NCI-H128 (cell line): ENCODE data around the gene SHB.
"Not testable (repeated sequence)": the region's sequence is repeated elsewhere in the genome, so short reads cannot be mapped to it uniquely, and the experiment has no call there.

Experiments
- DNase-seq: peaks from one replicate; lab custom pipeline; 2025; ENCODE audit not compliant: unreplicated experiment; lab: John Stamatoyannopoulos, UW

The SHB gene

GRCh38 chr9:37906312-37907239 is 162.5 kb downstream of the SHB start:
- no peak for DNase-seq

DNA sequence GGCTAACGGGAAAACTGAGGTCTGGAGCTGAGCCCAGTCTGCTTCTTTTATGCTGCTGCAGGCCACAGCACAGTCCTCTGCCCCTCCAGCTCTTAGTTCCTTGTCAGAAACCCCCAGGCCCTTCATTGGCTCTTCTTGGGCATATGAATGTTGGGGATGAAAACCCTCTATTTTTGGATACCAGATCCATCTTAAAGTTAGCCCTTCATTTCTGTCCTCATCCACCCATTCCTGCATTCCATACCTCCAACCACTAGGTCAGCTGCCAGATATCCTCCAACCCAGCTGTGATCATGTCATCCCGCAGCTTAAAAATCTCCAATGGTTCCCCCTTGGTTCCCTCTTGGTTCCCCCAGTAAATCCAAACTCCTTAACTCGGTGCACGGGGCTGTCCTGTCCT is 163.3 kb downstream of the SHB start:
- DNase-seq: no peak

DNA sequence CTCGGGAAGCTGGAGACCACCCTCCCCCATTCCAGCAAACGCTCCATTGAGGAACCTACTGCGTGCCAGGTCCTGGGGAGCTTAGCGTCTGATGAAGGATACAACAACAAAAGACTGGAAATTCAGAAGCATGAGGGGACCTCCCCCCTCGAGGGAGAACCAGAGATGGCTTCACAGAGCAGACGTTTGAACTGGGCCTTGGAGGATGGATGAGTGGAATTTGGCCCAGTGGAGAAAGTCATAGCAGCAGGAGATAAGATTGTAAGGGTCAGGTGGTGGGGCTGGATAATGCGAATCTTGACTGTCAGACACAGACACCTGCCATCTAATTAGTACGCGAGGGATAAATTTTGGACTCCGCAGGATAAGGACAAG is 163.9 kb downstream of the SHB start:
- DNase-seq: no peak

DNA sequence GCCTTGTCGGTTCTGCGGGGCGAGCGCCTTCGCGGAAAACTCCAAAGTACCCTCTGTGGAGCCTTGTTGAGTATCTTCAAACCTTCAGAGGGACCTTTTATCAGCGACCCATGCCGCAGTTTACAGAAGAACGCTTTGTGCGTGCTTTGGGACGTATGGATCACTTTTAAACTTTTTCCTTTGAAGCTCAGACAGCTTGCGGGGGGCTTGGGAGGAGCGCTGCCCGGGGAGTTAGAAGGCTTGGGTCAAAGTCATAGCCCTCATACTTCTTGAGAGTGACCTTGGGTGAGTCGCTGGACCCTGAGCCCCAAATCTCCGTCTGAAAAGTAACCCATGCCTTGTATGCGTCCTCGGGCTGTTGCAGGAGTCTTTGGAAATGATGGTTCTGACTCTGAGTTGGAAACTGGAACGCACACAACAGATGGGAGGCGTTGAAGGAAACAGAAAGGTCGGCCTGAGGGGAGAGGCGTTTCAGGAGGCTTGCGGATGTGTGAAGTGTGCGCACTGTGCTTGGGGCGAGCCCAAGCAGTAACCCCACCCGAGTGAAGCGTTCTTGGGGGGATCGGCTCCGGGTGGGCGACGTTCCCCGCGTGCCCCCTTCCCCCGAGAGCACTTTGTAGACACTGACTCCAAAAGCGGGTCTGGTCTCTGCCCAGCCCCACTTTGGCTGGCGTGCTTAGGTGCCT is 164.4 kb downstream of the SHB start:
- no peak for DNase-seq

DNA sequence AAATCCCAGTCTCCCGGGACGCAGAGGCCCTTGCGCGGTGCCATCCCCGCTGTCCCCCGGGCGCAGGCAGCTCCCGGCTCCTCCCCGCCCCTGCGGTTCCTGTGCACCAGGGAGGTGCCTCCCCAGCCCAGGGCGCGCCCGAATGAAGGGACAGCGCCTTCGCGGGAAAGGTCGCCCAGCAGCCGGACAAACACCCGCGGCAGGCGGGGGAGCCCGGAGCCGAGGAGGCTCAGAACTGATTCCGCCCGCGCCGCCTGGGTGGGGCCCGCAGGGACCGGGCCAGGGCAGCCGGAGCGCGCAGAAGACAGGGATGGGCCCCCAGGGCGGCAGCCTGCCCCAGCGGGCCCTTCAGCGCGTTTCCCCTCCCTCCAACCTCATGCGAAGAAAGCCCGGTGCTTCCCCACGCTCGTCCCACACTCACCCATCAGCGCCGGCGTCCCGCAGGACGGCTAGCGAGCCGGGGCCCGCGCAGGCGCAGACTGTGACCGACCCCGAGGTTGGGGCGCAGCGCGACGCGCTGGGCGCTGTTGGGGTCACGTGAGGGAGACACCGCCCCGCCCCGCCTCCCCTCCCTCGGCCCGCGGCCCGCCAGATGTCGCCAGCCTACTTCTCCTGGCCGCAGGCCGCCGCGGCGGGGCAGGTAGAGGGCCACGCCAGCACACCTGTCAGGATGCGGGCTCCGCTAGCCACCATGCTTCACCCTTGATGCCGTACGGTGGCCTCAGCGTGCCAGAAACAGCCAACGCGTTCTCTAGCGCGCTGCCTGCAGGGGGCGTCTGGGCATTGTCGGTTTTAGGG is 165.2 kb downstream of the SHB start, which contains the start of gene SLC25A51:
Gene SLC25A51, minus strand, starts transcription at position 481 of the 798 bp plus-strand sequence. CDS start 15,577 bp downstream, outside the sequence.
- peak; percentile 90 for DNase-seq

DNA sequence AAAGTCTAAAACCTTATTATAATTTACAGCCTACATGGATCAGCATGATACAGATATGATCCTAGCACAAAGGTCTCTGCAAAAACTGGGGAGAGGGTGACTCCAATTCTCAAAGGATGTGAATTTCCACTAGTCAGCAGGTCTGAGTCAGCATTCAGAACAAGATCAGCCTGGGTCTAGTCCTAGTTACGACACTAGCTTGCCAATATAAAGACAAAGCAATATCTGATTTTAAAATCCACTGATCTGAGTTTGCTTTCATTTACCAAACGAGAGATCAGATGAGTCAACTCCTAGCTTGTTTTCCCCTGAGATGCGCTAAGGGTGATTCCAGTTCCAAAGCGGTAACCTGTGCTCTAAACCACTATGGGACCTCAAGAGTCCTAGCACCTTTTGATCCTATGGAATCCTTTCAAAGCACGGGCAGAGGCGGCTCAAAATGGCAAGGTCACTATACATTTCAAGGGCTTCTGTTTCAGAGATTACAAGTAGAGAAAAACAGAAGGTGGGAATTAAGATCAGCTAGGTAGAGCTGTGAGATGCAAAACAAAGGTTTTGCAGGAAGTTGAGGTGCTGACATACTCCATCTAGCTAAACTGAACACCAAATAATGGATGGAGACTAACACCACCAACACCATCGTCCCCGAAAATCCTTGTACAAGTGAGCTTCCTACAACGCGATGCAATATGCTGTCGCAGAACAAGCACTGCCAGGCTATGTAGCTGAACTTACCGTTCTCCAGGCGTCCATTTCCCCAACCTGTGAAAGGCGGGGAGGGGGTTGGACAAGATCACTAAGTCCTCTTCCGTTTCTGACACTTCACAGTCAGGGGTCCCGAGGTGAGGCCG is 166.0 kb downstream of the SHB start:
- no peak for DNase-seq

DNA sequence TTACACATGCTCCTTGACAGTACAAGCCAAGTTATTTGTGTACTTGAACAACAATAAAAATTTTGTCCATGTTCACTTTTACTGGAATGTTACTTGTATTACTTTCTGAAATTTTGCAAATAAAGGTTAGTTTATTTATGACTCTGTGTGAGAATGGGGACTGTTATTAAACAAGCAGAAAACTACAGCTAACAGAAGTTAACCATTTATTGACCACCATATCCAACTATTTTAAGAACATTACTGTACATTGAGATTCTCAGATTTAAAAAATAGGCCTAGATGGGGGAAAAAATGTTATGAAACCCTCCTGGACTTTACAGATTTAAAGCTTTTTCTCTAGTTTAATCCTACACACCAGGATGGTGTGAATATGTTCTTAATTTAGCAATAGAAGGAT is 166.9 kb downstream of the SHB start:
- no peak for DNase-seq

GRCh38 chr9:37899041-37899440 is 170.0 kb downstream of the SHB start:
- DNase-seq: no peak

DNA sequence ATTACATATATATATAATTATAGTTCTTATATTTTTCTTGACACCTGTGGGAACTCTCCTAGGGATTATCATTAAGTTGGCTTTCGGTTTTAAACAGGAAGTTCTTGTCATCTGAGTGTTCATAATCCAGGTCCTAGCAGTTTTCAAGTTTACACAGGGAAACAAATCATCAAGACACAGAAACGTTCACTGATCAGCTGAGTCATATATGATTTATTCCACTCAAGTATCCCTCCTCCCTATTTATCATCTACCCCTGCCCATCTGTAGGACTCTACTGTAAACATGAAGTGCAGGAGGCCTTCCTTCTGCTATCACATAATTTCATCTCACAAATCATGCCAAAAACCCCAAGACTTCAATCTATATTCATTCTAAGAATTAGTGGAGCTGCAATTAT is 171.4 kb downstream of the SHB start:
- DNase-seq: no peak

- DNase-seq: no peak
These were observed 177.0 kb downstream of the SHB start for GRCh38 chr9:37892063-37892462.

DNA sequence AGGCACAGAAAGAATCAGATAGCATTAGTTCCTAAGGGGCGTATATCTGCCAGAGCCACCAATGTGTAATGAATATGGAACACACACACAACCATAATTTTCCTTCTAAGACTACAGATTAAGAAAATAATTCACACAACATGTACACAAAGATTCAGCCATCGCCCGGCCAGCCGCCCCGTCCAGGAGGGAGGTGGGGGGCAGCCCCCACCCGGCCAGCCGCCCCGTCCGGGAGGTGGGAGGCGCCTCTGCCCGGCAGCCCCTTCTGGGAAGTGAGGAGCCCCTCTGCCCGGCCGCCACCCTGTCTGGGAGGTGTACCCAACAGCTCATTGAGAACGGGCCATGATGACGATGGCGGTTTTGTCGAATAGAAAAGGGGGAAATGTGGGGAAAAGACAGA is 178.0 kb downstream of the SHB start:
- not testable (repeated sequence) for DNase-seq

GRCh38 chr9:37889536-37889935 is 179.5 kb downstream of the SHB start:
- no peak for DNase-seq

- not testable (repeated sequence) for DNase-seq
These were observed 180.9 kb downstream of the SHB start for GRCh38 chr9:37887977-37888583.

GRCh38 chr9:37880916-37881479 is 188.0 kb downstream of the SHB start:
- no peak for DNase-seq

- no peak for DNase-seq
These were observed 192.7 kb downstream of the SHB start for GRCh38 chr9:37876376-37876775.

DNA sequence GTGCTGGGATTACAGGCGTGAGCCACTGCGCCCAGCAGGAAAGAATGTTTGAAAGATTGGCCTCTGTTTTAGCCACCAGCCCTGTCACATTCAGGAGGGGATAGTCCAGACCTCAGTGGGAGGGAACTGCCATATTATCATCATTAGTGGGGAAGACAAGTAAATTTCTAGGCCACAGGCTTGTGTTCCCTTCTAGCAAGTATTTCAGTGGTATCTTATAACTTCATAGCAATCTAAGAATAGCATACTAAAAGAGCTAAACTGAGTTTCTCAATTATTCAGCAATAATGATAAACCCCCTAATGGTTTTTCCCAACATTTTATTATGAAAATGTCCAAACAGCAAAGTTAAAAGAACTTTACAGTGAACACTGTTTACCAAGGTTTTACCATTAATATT is 195.1 kb downstream of the SHB start:
- no peak for DNase-seq

DNA sequence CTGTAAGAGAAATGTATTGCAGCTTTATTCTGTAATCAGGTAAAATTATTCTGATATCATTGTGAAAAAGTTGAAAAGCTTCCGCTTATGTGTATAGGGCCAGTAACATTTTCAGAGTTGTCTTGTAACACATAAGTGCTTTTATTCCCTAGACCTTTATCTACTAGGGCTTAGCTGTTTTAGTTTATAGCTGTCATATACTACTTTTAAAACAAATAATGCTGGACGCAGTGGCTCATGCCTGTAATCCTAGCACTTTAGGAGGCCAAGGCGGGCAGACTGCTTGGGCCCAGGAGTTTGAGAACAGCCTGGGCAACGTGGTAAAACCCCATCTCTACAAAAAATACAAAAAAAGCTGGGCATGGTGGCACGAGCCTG is 198.2 kb downstream of the SHB start:
- DNase-seq: no peak

DNA sequence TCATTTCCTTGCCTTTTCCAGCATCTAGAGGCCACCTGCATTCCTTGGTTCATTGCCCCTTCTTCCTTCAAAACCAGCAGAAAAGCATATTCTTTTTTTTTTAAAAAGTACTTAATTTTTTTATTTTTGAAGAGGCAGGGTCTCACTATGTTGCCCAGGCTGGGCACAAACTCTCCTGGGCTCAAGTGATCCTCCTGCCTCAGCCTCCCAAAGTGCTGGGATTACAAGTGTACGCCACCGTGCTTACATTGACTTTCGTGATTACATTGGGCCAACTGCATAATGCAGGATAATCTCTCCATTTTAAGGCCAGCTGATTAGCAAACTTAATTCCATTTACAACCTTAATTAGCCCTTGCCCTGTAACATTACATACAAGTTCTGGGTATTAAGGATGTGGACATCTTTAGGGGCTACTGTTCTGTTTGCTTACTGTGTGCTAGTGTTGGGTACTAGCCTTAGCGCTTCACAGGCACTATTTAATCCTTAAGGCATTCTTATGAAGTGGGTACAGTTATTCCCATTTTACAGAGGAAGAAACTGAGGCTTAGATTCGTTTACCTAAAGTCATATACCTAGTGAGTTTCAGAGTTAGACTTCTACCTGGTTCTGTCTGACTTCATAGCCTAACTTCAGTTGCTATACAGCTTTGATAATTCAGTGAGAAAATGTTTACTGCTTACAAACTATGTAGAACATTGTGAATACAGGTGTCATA is 198.8 kb downstream of the SHB start:
- DNase-seq: no peak
